A549 (cell line): ENCODE results near the gene FSTL3.

Experiments used
- CEBPB ChIP-seq, 2 experiments: fragments of >200 bp in 1 of 2; sonication (Bioruptor Twin) in 1 of 2; formaldehyde crosslinking in 1 of 2; IDR thresholded peaks; 2 replicates each; pipeline ENCODE4 v1.6.1; 2012 to 2016
- CHD2 ChIP-seq: fragments of 150-350 bp; IDR thresholded peaks from 2 replicates; pipeline ENCODE4 v1.6.1; 2014; ENCODE audit warnings: low read length; ENCODE audit not compliant: partially characterized antibody
- CHD4 ChIP-seq: fragments of 200-600 bp; sonication (generic); IDR thresholded peaks from 2 replicates; pipeline ENCODE4 v1.6.1; 2016; ENCODE audit warnings: antibody characterized with exemption, mild to moderate bottlenecking, borderline replicate concordance
- EP300 ChIP-seq, 2 experiments: fragments of >200 bp; sonication (Bioruptor Twin); formaldehyde crosslinking; IDR thresholded peaks; 2 replicates in 1 of 2; 3 replicates in 1 of 2; pipeline ENCODE4 v1.6.1; 2016 to 2017
- ESRRA ChIP-seq: fragments of 150-350 bp; IDR thresholded peaks from 2 replicates; pipeline ENCODE4 v1.6.1; 2014; ENCODE audit warnings: mild to moderate bottlenecking, low read length, borderline replicate concordance
- KDM5A ChIP-seq: fragments of 200-600 bp; sonication (generic); IDR thresholded peaks from 2 replicates; pipeline ENCODE4 v1.6.1; 2016; ENCODE audit warnings: antibody characterized with exemption, mild to moderate bottlenecking
- NR3C1 ChIP-seq: fragments of >200 bp; sonication (Bioruptor Twin); formaldehyde crosslinking; IDR thresholded peaks from 3 replicates; pipeline ENCODE4 v1.6.1; 2017
- POLR2A ChIP-seq: IDR thresholded peaks from 2 replicates; pipeline ENCODE4 v1.6.1; 2012; ENCODE audit warnings: mild to moderate bottlenecking, low read length
- POLR2AphosphoS2 ChIP-seq: conservative IDR thresholded peaks from 2 replicates; pipeline ENCODE4 v1.6.1; 2012; ENCODE audit warnings: low read length, improper control_type of control experiment, inconsistent platforms
- ZFP36 ChIP-seq: fragments of 450-650 bp; IDR thresholded peaks from 2 replicates; pipeline ENCODE4 v1.6.1; 2014; ENCODE audit warnings: borderline replicate concordance; ENCODE audit not compliant: partially characterized antibody
- TF ChIP-seq, protein P1 (sequence below): fragments of 200-600 bp; sonication (generic); IDR thresholded peaks from 2 replicates; pipeline ENCODE4 v1.6.1; 2016; ENCODE audit warnings: antibody characterized with exemption, mild to moderate bottlenecking, moderate library complexity
- TF ChIP-seq, protein P2 (sequence below): fragments of >200 bp; sonication (Bioruptor Twin); formaldehyde crosslinking; IDR thresholded peaks from 3 replicates; pipeline ENCODE4 v1.5.1; 2016
- TF ChIP-seq, protein P3 (sequence below): IDR thresholded peaks from 2 replicates; pipeline ENCODE4 v1.6.1; 2012
- TF ChIP-seq, protein P4 (sequence below): IDR thresholded peaks from 2 replicates; pipeline ENCODE4 v1.6.1; 2012

DNA sequence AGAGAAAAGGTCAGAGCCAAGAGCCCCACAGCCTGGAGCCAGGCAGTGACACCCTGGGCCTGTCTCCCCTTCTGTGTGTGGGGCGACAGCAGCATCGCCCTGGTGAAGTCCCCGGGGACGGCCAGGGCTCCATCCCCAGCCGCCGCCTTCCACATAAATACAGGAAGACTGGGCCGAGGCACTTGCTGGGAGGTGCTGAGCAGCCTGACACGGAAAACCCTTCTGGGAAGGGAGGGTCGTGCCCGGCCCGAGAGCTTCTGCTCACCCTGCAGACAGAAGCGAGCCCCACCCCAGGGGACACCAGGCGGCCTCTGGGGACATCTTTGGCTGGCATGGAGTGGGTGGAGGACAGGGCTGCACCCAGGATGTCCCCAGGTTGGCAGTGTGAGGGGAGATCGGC, 31.4 kb upstream of the FSTL3 start:
- TF ChIP-seq, protein P1, sequence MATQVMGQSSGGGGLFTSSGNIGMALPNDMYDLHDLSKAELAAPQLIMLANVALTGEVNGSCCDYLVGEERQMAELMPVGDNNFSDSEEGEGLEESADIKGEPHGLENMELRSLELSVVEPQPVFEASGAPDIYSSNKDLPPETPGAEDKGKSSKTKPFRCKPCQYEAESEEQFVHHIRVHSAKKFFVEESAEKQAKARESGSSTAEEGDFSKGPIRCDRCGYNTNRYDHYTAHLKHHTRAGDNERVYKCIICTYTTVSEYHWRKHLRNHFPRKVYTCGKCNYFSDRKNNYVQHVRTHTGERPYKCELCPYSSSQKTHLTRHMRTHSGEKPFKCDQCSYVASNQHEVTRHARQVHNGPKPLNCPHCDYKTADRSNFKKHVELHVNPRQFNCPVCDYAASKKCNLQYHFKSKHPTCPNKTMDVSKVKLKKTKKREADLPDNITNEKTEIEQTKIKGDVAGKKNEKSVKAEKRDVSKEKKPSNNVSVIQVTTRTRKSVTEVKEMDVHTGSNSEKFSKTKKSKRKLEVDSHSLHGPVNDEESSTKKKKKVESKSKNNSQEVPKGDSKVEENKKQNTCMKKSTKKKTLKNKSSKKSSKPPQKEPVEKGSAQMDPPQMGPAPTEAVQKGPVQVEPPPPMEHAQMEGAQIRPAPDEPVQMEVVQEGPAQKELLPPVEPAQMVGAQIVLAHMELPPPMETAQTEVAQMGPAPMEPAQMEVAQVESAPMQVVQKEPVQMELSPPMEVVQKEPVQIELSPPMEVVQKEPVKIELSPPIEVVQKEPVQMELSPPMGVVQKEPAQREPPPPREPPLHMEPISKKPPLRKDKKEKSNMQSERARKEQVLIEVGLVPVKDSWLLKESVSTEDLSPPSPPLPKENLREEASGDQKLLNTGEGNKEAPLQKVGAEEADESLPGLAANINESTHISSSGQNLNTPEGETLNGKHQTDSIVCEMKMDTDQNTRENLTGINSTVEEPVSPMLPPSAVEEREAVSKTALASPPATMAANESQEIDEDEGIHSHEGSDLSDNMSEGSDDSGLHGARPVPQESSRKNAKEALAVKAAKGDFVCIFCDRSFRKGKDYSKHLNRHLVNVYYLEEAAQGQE, result no peak
- TF ChIP-seq KDM5A (no peak), CHD4 (no peak), ESRRA (no peak), CHD2 (no peak), POLR2A (no peak), EP300 (IDR thresholded peaks at IDR 0.05) (no peak), POLR2AphosphoS2 (no peak), ZFP36 (no peak), NR3C1 (no peak), CEBPB (IDR thresholded peaks at IDR 0.05) (no peak)
- TF ChIP-seq, protein P2, sequence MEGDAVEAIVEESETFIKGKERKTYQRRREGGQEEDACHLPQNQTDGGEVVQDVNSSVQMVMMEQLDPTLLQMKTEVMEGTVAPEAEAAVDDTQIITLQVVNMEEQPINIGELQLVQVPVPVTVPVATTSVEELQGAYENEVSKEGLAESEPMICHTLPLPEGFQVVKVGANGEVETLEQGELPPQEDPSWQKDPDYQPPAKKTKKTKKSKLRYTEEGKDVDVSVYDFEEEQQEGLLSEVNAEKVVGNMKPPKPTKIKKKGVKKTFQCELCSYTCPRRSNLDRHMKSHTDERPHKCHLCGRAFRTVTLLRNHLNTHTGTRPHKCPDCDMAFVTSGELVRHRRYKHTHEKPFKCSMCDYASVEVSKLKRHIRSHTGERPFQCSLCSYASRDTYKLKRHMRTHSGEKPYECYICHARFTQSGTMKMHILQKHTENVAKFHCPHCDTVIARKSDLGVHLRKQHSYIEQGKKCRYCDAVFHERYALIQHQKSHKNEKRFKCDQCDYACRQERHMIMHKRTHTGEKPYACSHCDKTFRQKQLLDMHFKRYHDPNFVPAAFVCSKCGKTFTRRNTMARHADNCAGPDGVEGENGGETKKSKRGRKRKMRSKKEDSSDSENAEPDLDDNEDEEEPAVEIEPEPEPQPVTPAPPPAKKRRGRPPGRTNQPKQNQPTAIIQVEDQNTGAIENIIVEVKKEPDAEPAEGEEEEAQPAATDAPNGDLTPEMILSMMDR, result no peak
- TF ChIP-seq, protein P3, sequence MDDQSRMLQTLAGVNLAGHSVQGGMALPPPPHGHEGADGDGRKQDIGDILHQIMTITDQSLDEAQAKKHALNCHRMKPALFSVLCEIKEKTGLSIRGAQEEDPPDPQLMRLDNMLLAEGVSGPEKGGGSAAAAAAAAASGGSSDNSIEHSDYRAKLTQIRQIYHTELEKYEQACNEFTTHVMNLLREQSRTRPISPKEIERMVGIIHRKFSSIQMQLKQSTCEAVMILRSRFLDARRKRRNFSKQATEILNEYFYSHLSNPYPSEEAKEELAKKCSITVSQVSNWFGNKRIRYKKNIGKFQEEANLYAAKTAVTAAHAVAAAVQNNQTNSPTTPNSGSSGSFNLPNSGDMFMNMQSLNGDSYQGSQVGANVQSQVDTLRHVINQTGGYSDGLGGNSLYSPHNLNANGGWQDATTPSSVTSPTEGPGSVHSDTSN, result no peak
- TF ChIP-seq, protein P4, sequence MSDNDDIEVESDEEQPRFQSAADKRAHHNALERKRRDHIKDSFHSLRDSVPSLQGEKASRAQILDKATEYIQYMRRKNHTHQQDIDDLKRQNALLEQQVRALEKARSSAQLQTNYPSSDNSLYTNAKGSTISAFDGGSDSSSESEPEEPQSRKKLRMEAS, result no peak
